Esophagus (tissue), 2 donors: ENCODE results near the gene ARIH1. TPM values are rescaled to one million over a fixed set of nuclear protein-coding genes. Genes with fewer than 3 reads are reported as not detected.

Experiments used
- H3K27ac ChIP-seq, 2 donors: one replicate each; pipeline ENCODE4 v1.5.1; 2013; ENCODE audit warnings: low read depth in 2 of 2, mild to moderate bottlenecking in 2 of 2, inconsistent platforms in 1 of 2, low read length in 1 of 2, moderate library complexity in 1 of 2
- H3K27me3 ChIP-seq, 2 donors: one replicate each; pipeline ENCODE4 v1.6.1; 2013; ENCODE audit warnings: low read length in 2 of 2, control low read depth in 1 of 2, mild to moderate bottlenecking in 1 of 2; ENCODE audit not compliant: insufficient read depth in 2 of 2, control insufficient read depth in 1 of 2
- H3K36me3 ChIP-seq, 2 donors: one replicate each; pipeline ENCODE4 v1.6.1; 2013; ENCODE audit warnings: low read length in 1 of 2; ENCODE audit not compliant: control insufficient read depth in 2 of 2, insufficient read depth in 2 of 2
- H3K4me1 ChIP-seq, 2 donors: one replicate each; pipeline ENCODE4 v1.6.1; 2013; ENCODE audit warnings: low read length in 1 of 2; ENCODE audit not compliant: control insufficient read depth in 2 of 2, insufficient read depth in 2 of 2
- H3K4me3 ChIP-seq, 2 donors: one replicate each; pipeline ENCODE4 v1.5.1; 2013; ENCODE audit warnings: low read length in 2 of 2, mild to moderate bottlenecking in 2 of 2, low read depth in 1 of 2, moderate library complexity in 1 of 2
- H3K9me3 ChIP-seq, 2 donors: one replicate each; pipeline ENCODE4 v1.6.1; 2013; ENCODE audit warnings: mild to moderate bottlenecking in 2 of 2, low read depth in 1 of 2, low read length in 1 of 2, moderate library complexity in 1 of 2; ENCODE audit not compliant: control insufficient read depth in 2 of 2, insufficient read depth in 1 of 2
- WGBS, 2 donors: extraction: QIAGEN DNeasy Blood & Tissue Kit; methylation state at CpG; one replicate each; pipeline ENCODE4 v1.1.7; 2013; 5-methylcytosine and 5-hydroxymethylcytosine counted together
- polyA plus RNA-seq, 2 donors: library from polyadenylated mRNA; stranded (reverse); fragments of 200-250 nt; gene quantifications; one replicate each; pipeline ENCODE4 v1.2.3, GENCODE V29; 2013
- donor health status: healthy with polysubstance abuse.
- donor health status: Bipolar disorder and iron deficiency.

Gene ARIH1
- polyA plus RNA-seq, 2 donors = 17.5 to 17.6 TPM

GRCh38 chr15:72497402-72497801 lies 23.3 kb downstream of the ARIH1 start:
- Histone ChIP-seq H3K9me3 (no peaks in the 10 kb centered on the region), H3K27ac (no peak overlapping the region), H3K36me3 (no peaks in the 10 kb centered on the region), H3K4me3 (no peak overlapping the region), H3K4me1 (no peaks in the 10 kb centered on the region), H3K27me3 (no peaks in the 10 kb centered on the region)
- WGBS, 2 donors = 56 to 67% methylated on average over 1 of the region's 1 CpG

GRCh38 chr15:72502220-72502809 lies 28.2 kb downstream of the ARIH1 start:
- no peak overlapping the region for H3K27ac ChIP-seq
- WGBS, 2 donors = 75 to 86% methylated on average over 5 of the region's 5 CpGs
- peaks cover 0 to 3% of the 10 kb centered on the region in 2 donors for H3K4me1 ChIP-seq
- H3K4me3 ChIP-seq = no peak overlapping the region
- no peaks in the 10 kb centered on the region for H3K9me3 ChIP-seq
- H3K36me3 ChIP-seq = no peaks in the 10 kb centered on the region
- no peaks in the 10 kb centered on the region for H3K27me3 ChIP-seq

GRCh38 chr15:72503147-72503546 lies 29.0 kb downstream of the ARIH1 start:
- peaks cover 0 to 3% of the 10 kb centered on the region in 2 donors for H3K4me1 ChIP-seq
- H3K4me3 ChIP-seq = no peak overlapping the region
- no peaks in the 10 kb centered on the region for H3K36me3 ChIP-seq
- 46 to 47% methylated on average over 1 of the region's 1 CpG for WGBS, 2 donors
- H3K27ac ChIP-seq = no peak overlapping the region
- no peaks in the 10 kb centered on the region for H3K27me3 ChIP-seq
- H3K9me3 ChIP-seq = no peaks in the 10 kb centered on the region

GRCh38 chr15:72507402-72508092 lies 33.4 kb downstream of the ARIH1 start:
- no peak overlapping the region for H3K27ac ChIP-seq
- 77 to 85% methylated on average over 1 of the region's 1 CpG for WGBS, 2 donors

GRCh38 chr15:72509484-72509883 lies 35.4 kb downstream of the ARIH1 start:
- H3K4me1 ChIP-seq = no peaks in the 10 kb centered on the region
- no peak overlapping the region for H3K27ac ChIP-seq
- no peaks in the 10 kb centered on the region for H3K27me3 ChIP-seq
- no peaks in the 10 kb centered on the region for H3K36me3 ChIP-seq
- no peak overlapping the region for H3K4me3 ChIP-seq
- WGBS, 2 donors = 95 to 96% methylated on average over 4 of the region's 4 CpGs
- no peaks in the 10 kb centered on the region for H3K9me3 ChIP-seq

More at GRCh38 chr15:72507402-72508092, 33.4 kb downstream of the ARIH1 start:
- H3K9me3 ChIP-seq = no peaks in the 10 kb centered on the region
- H3K27me3 ChIP-seq = no peaks in the 10 kb centered on the region
- no peaks in the 10 kb centered on the region for H3K36me3 ChIP-seq
- peaks cover 0 to 3% of the 10 kb centered on the region in 2 donors for H3K4me1 ChIP-seq
- no peak overlapping the region for H3K4me3 ChIP-seq

- H3K27ac ChIP-seq = no peak overlapping the region
- no peak overlapping the region for H3K4me3 ChIP-seq
- no peaks in the 10 kb centered on the region for H3K4me1 ChIP-seq
- 81 to 85% methylated on average over 4 of the region's 4 CpGs for WGBS, 2 donors
- H3K27me3 ChIP-seq = no peaks in the 10 kb centered on the region
- no peaks in the 10 kb centered on the region for H3K9me3 ChIP-seq
- no peaks in the 10 kb centered on the region for H3K36me3 ChIP-seq
These were observed 37.4 kb downstream of the ARIH1 start for GRCh38 chr15:72511536-72511935.

GRCh38 chr15:72515591-72516389 lies 41.7 kb downstream of the ARIH1 start:
- no peaks in the 10 kb centered on the region for H3K4me1 ChIP-seq
- H3K36me3 ChIP-seq = no peaks in the 10 kb centered on the region
- H3K9me3 ChIP-seq = no peaks in the 10 kb centered on the region
- H3K4me3 ChIP-seq = no peak overlapping the region
- H3K27ac ChIP-seq = no peak overlapping the region
- no peaks in the 10 kb centered on the region for H3K27me3 ChIP-seq

- Histone ChIP-seq H3K27me3 (no peaks in the 10 kb centered on the region), H3K9me3 (no peaks in the 10 kb centered on the region), H3K27ac (no peak overlapping the region), H3K4me3 (no peak overlapping the region), H3K4me1 (no peaks in the 10 kb centered on the region), H3K36me3 (no peaks in the 10 kb centered on the region)
- WGBS, 2 donors = 50 to 73% methylated on average over 2 of the region's 2 CpGs
These were observed 42.6 kb downstream of the ARIH1 start for GRCh38 chr15:72516777-72517176.

- Histone ChIP-seq H3K4me3 (no peak overlapping the region), H3K27me3 (no peaks in the 10 kb centered on the region)
- WGBS, 2 donors = 72 to 84% methylated on average over 1 of the region's 1 CpG
These were observed 47.6 kb downstream of the ARIH1 start for GRCh38 chr15:72521682-72522081.

More at GRCh38 chr15:72521682-72522081, 47.6 kb downstream of the ARIH1 start:
- H3K27ac ChIP-seq = no peak overlapping the region
- H3K36me3 ChIP-seq = no peaks in the 10 kb centered on the region
- no peaks in the 10 kb centered on the region for H3K9me3 ChIP-seq
- no peaks in the 10 kb centered on the region for H3K4me1 ChIP-seq
